ENCODE data around the gene LARP4B.

The LARP4B gene

DNA sequence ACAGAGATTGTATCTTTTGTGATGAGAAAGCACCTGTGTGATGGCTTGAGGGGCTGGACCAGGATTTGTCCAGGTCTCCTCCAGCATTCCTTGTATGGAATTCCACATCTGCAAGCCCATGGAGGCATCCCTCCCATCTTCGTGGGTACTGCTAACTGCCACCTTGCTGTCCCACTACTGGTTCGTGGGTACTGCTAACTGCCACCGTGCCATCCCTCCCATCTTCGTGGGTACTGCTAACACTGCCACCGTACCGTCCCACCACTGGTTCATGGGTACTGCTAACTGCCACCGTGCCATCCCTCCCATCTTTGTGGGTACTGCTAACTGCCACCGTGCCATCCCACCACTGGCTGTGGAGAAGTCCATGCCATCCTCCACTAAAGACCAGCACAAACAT lies 111.7 kb downstream of the LARP4B start:
- H3K4me1 ChIP-seq (ENCODE audit: control insufficient read depth, insufficient read depth, low read length), result no peaks in the 10 kb centered on the region
- H3K9me3 ChIP-seq (ENCODE audit: control insufficient read depth, insufficient read depth, low read length), result no peaks in the 10 kb centered on the region
- no peak overlapping the region for H3K4me3 ChIP-seq (ENCODE audit: low read length)
- no peak for DNase-seq (ENCODE audit: low read depth, low spot score)
- H3K27me3 ChIP-seq (ENCODE audit: control insufficient read depth, insufficient read depth, low read length), result no peaks in the 10 kb centered on the region
- H3K27ac ChIP-seq (ENCODE audit: low read length), result no peak overlapping the region
- peaks cover 52% of the 10 kb centered on the region for H3K36me3 ChIP-seq (ENCODE audit: control insufficient read depth, insufficient read depth, low read length)
- WGBS (ENCODE audit: insufficient coverage, insufficient read length), result no CpG with 5 or more reads among the region's 8 CpGs

GRCh38 chr10:819326-819725 lies 112.2 kb downstream of the LARP4B start:
- no peaks in the 10 kb centered on the region for H3K9me3 ChIP-seq (ENCODE audit: control insufficient read depth, insufficient read depth, low read length)
- no peaks in the 10 kb centered on the region for H3K4me1 ChIP-seq (ENCODE audit: control insufficient read depth, insufficient read depth, low read length)
- no peaks in the 10 kb centered on the region for H3K27me3 ChIP-seq (ENCODE audit: control insufficient read depth, insufficient read depth, low read length)
- no peak overlapping the region for H3K27ac ChIP-seq (ENCODE audit: low read length)
- DNase-seq (ENCODE audit: low read depth, low spot score), result no peak
- no peak overlapping the region for H3K4me3 ChIP-seq (ENCODE audit: low read length)
- no CpG with 5 or more reads among the region's 9 CpGs for WGBS (ENCODE audit: insufficient coverage, insufficient read length)
- H3K36me3 ChIP-seq (ENCODE audit: control insufficient read depth, insufficient read depth, low read length), result peaks cover 54% of the 10 kb centered on the region

- Histone ChIP-seq H3K4me1 (ENCODE audit: control insufficient read depth, insufficient read depth, low read length) (no peaks in the 10 kb centered on the region), H3K9me3 (ENCODE audit: control insufficient read depth, insufficient read depth, low read length) (no peaks in the 10 kb centered on the region), H3K4me3 (ENCODE audit: low read length) (no peak overlapping the region), H3K27ac (ENCODE audit: low read length) (no peak overlapping the region), H3K36me3 (ENCODE audit: control insufficient read depth, insufficient read depth, low read length) (peaks cover 50% of the 10 kb centered on the region), H3K27me3 (ENCODE audit: control insufficient read depth, insufficient read depth, low read length) (no peaks in the 10 kb centered on the region)
- DNase-seq (ENCODE audit: low read depth, low spot score), result no peak
- WGBS (ENCODE audit: insufficient coverage, insufficient read length), result no CpG with 5 or more reads among the region's 9 CpGs
These were observed 112.8 kb downstream of the LARP4B start for GRCh38 chr10:818526-819220.

- Histone ChIP-seq H3K4me1 (ENCODE audit: control insufficient read depth, insufficient read depth, low read length) (no peaks in the 10 kb centered on the region), H3K36me3 (ENCODE audit: control insufficient read depth, insufficient read depth, low read length) (peaks cover 44% of the 10 kb centered on the region), H3K4me3 (ENCODE audit: low read length) (no peak overlapping the region), H3K27me3 (ENCODE audit: control insufficient read depth, insufficient read depth, low read length) (no peaks in the 10 kb centered on the region), H3K27ac (ENCODE audit: low read length) (no peak overlapping the region), H3K9me3 (ENCODE audit: control insufficient read depth, insufficient read depth, low read length) (no peaks in the 10 kb centered on the region)
- no CpG with 5 or more reads among the region's 2 CpGs for WGBS (ENCODE audit: insufficient coverage, insufficient read length)
- DNase-seq (ENCODE audit: low read depth, low spot score), result no peak
These were observed 113.5 kb downstream of the LARP4B start for GRCh38 chr10:818010-818409.

- no peak for DNase-seq (ENCODE audit: low read depth, low spot score)
- Histone ChIP-seq H3K36me3 (ENCODE audit: control insufficient read depth, insufficient read depth, low read length) (peaks cover 38% of the 10 kb centered on the region), H3K4me1 (ENCODE audit: control insufficient read depth, insufficient read depth, low read length) (no peaks in the 10 kb centered on the region), H3K4me3 (ENCODE audit: low read length) (no peak overlapping the region), H3K27ac (ENCODE audit: low read length) (no peak overlapping the region), H3K9me3 (ENCODE audit: control insufficient read depth, insufficient read depth, low read length) (no peaks in the 10 kb centered on the region), H3K27me3 (ENCODE audit: control insufficient read depth, insufficient read depth, low read length) (no peaks in the 10 kb centered on the region)
- WGBS (ENCODE audit: insufficient coverage, insufficient read length), result no CpG with 5 or more reads among the region's 6 CpGs
These were observed 114.1 kb downstream of the LARP4B start for GRCh38 chr10:817371-817770.

DNA sequence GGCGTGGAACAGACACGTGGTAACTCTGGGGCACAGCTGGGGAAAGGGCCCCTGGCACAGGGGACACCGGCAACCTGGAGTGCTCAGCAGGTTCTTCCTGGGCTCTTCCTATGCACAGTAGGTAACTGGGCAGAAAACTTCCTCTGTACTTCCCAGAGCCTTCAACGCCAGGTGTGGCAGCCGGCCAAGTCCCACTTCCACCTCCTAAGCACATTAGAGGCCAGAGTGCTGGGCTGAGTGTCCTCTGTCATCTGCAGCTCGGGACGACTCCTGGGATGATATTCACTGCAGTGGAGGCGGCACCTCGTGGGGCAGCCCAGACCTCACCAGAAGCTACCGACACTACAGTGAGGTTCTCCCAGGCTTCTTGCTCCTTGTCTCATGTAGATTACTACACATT lies 114.5 kb downstream of the LARP4B start:
- DNase-seq (ENCODE audit: low read depth, low spot score), result no peak
- H3K27ac ChIP-seq (ENCODE audit: low read length), result no peak overlapping the region
- no peaks in the 10 kb centered on the region for H3K4me1 ChIP-seq (ENCODE audit: control insufficient read depth, insufficient read depth, low read length)
- peaks cover 33% of the 10 kb centered on the region for H3K36me3 ChIP-seq (ENCODE audit: control insufficient read depth, insufficient read depth, low read length)
- WGBS (ENCODE audit: insufficient coverage, insufficient read length), result no CpG with 5 or more reads among the region's 10 CpGs
- no peaks in the 10 kb centered on the region for H3K9me3 ChIP-seq (ENCODE audit: control insufficient read depth, insufficient read depth, low read length)
- H3K4me3 ChIP-seq (ENCODE audit: low read length), result no peak overlapping the region
- H3K27me3 ChIP-seq (ENCODE audit: control insufficient read depth, insufficient read depth, low read length), result no peaks in the 10 kb centered on the region

GRCh38 chr10:816091-816477 lies 115.4 kb downstream of the LARP4B start:
- Histone ChIP-seq H3K27me3 (ENCODE audit: control insufficient read depth, insufficient read depth, low read length) (no peaks in the 10 kb centered on the region), H3K36me3 (ENCODE audit: control insufficient read depth, insufficient read depth, low read length) (peaks cover 30% of the 10 kb centered on the region), H3K9me3 (ENCODE audit: control insufficient read depth, insufficient read depth, low read length) (no peaks in the 10 kb centered on the region), H3K4me3 (ENCODE audit: low read length) (no peak overlapping the region), H3K4me1 (ENCODE audit: control insufficient read depth, insufficient read depth, low read length) (no peaks in the 10 kb centered on the region), H3K27ac (ENCODE audit: low read length) (no peak overlapping the region)
- no peak for DNase-seq (ENCODE audit: low read depth, low spot score)
- WGBS (ENCODE audit: insufficient coverage, insufficient read length), result no CpG with 5 or more reads among the region's 6 CpGs

DNA sequence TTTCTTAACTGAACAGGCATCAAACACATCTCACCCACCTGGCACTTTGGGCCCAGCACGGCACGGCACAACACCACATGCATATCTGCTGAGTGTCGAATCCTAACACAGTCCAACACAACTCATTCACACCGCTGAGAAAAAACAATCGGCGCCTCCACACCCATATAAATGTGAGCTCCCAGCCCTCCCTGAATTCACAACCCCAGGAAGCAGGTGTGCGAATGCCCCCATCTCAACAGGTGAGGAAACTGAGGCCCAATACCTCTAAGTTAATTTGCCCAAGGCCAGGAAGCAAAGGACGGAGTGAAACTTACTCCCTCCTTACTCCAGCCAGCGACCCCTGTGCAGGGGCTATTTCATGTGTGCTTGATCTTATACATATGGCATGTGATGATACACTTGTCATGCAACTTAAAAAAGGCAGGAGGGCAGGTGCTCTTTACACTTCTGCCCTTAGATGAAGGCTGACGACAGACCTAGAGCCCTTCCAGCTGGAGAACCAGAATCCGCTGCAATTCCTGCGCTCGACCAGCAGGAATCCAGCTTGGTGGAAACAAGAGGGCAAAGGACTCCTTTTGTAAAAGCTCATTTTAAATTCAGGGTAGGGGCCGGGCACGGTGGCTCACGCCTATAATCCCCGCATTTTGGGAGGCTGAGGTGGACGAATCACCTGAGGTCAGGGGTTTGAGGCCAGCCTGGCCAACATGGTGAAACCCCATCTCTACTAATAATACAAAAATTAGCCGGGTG lies 116.0 kb downstream of the LARP4B start:
- Histone ChIP-seq H3K27ac (ENCODE audit: low read length) (no peak overlapping the region), H3K36me3 (ENCODE audit: control insufficient read depth, insufficient read depth, low read length) (peaks cover 30% of the 10 kb centered on the region), H3K4me3 (ENCODE audit: low read length) (no peak overlapping the region), H3K9me3 (ENCODE audit: control insufficient read depth, insufficient read depth, low read length) (no peaks in the 10 kb centered on the region), H3K27me3 (ENCODE audit: control insufficient read depth, insufficient read depth, low read length) (no peaks in the 10 kb centered on the region), H3K4me1 (ENCODE audit: control insufficient read depth, insufficient read depth, low read length) (no peaks in the 10 kb centered on the region)
- no CpG with 5 or more reads among the region's 19 CpGs for WGBS (ENCODE audit: insufficient coverage, insufficient read length)
- no peak for DNase-seq (ENCODE audit: low read depth, low spot score)

GRCh38 chr10:814536-815302 lies 116.8 kb downstream of the LARP4B start:
- Histone ChIP-seq H3K4me1 (ENCODE audit: control insufficient read depth, insufficient read depth, low read length) (no peaks in the 10 kb centered on the region), H3K27me3 (ENCODE audit: control insufficient read depth, insufficient read depth, low read length) (no peaks in the 10 kb centered on the region), H3K9me3 (ENCODE audit: control insufficient read depth, insufficient read depth, low read length) (no peaks in the 10 kb centered on the region), H3K36me3 (ENCODE audit: control insufficient read depth, insufficient read depth, low read length) (peaks cover 24% of the 10 kb centered on the region), H3K4me3 (ENCODE audit: low read length) (no peak overlapping the region), H3K27ac (ENCODE audit: low read length) (no peak overlapping the region)
- no CpG with 5 or more reads among the region's 34 CpGs for WGBS (ENCODE audit: insufficient coverage, insufficient read length)
- no peak for DNase-seq (ENCODE audit: low read depth, low spot score)

- H3K36me3 ChIP-seq (ENCODE audit: control insufficient read depth, insufficient read depth, low read length), result peaks cover 24% of the 10 kb centered on the region
- WGBS (ENCODE audit: insufficient coverage, insufficient read length), result no CpG with 5 or more reads among the region's 6 CpGs
- no peak for DNase-seq (ENCODE audit: low read depth, low spot score)
- H3K4me3 ChIP-seq (ENCODE audit: low read length), result no peak overlapping the region
- H3K4me1 ChIP-seq (ENCODE audit: control insufficient read depth, insufficient read depth, low read length), result no peaks in the 10 kb centered on the region
- no peak overlapping the region for H3K27ac ChIP-seq (ENCODE audit: low read length)
- H3K9me3 ChIP-seq (ENCODE audit: control insufficient read depth, insufficient read depth, low read length), result no peaks in the 10 kb centered on the region
- H3K27me3 ChIP-seq (ENCODE audit: control insufficient read depth, insufficient read depth, low read length), result no peaks in the 10 kb centered on the region
These were observed 118.2 kb downstream of the LARP4B start for GRCh38 chr10:813286-813685.
